H1 (cell line): Measurements from ENCODE around the gene SRY. TPM values are rescaled to one million over a fixed set of nuclear protein-coding genes. Genes with fewer than 3 reads are reported as not detected.

Experiments used
- GTF2F1 ChIP-seq: IDR thresholded peaks from 2 replicates; pipeline ENCODE4 v1.6.1; 2012; ENCODE audit warnings: low read depth, low read length, improper control_type of control experiment, borderline replicate concordance
- HDAC2 ChIP-seq, 2 experiments: fragments of 300-600 bp in 1 of 2; sonication (generic) in 1 of 2; IDR thresholded peaks; 2 replicates each; pipeline ENCODE4 v1.6.1; 2011 to 2012; ENCODE audit warnings: low read depth in 2 of 2, low read length in 2 of 2, mild to moderate bottlenecking in 2 of 2, moderate library complexity in 2 of 2, borderline replicate concordance in 1 of 2, inconsistent platforms in 1 of 2
- PHF8 ChIP-seq: fragments of 200-600 bp; sonication (generic); conservative IDR thresholded peaks from 2 replicates; pipeline ENCODE4 v1.7.1; 2012; ENCODE audit warnings: low read depth, mild to moderate bottlenecking, inconsistent platforms, low read length, moderate library complexity
- RBBP5 ChIP-seq: IDR thresholded peaks from 2 replicates; pipeline ENCODE4 v1.7.1; 2012; ENCODE audit warnings: low read depth, mild to moderate bottlenecking, inconsistent platforms, low read length, moderate library complexity, borderline replicate concordance
- RNF2 ChIP-seq: fragments of 200-900, 300-1000 bp; sonication (generic); IDR thresholded peaks from 2 replicates; pipeline ENCODE4 v1.7.1; 2016; ENCODE audit warnings: borderline replicate concordance, low read depth, mild to moderate bottlenecking, antibody characterized with exemption, low read length; ENCODE audit not compliant: poor library complexity, severe bottlenecking; ENCODE audit errors: missing control alignments
- SIX5 ChIP-seq: IDR thresholded peaks from 2 replicates; pipeline ENCODE4 v1.6.1; 2011; ENCODE audit warnings: mild to moderate bottlenecking, low read depth, low read length
- YY1 ChIP-seq: IDR thresholded peaks from 2 replicates; pipeline ENCODE4 v1.6.1; 2011; ENCODE audit warnings: low read depth, mild to moderate bottlenecking, low read length
- polyA plus RNA-seq, 7 experiments: library from polyadenylated mRNA; depleted of rRNA in 3 of 7; stranded (reverse) in 5 of 7; unstranded in 2 of 7; fragments of >200 nt in 5 of 7; fragments of 200-250 nt in 2 of 7; gene quantifications; 1 replicate in 5 of 7; 2 replicates in 1 of 7; 4 replicates in 1 of 7; pipeline versions ENCODE4 v1.2.1 to v1.2.3, GENCODE V29; 2011 to 2013; ENCODE audit warnings: missing spikeins in 2 of 7, mixed read lengths in 2 of 7
- total RNA-seq: library from RNA; stranded (reverse); fragmentation: NEBNext Ultra II Directional; extraction: Animal tissue kit (Norgen Biotek cat#: 25700); gene quantifications from 2 replicates; pipeline ENCODE4 v1.2.1, GENCODE V29; 2021
- TF ChIP-seq, protein P1 (sequence below): fragments of 300-600 bp; sonication (generic); IDR thresholded peaks from 2 replicates; pipeline ENCODE4 v1.7.1; 2012; ENCODE audit warnings: low read length, moderate library complexity, mild to moderate bottlenecking, inconsistent platforms; ENCODE audit not compliant: insufficient replicate concordance

Gene SRY
- total and polyA plus RNA-seq, 2 of the 8 experiments (the other 6 are each of a cell fraction or from before 2014, with no cell fraction given): 5.9 to 15.1 TPM

DNA sequence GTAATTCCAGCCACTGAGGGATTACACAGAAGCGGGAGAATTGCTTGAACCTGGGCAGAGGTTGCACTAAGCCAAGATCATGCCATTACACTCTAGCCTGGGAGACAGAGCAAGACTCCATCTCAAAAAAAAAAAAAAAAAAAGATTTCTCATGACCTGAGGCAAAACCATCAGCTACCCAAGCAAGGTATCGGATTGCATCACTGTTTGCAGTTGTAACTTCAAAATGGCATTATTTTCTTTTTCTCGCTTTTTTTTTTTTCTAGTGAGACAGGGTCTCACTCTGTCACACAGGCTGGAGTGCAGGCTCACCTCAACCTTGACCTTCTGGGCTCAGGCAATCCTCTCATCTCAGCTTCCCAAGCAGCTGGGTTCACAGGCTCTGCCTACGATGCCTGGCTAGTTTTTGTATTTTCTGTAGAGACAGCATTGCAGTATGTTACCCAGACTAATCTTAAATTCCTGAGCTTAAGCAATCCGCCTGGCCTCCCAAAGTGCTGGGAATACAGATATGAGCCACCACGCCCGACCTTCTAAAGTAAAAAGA, 9.6 kb upstream of the SRY start (continued):
- TF ChIP-seq, protein P1, sequence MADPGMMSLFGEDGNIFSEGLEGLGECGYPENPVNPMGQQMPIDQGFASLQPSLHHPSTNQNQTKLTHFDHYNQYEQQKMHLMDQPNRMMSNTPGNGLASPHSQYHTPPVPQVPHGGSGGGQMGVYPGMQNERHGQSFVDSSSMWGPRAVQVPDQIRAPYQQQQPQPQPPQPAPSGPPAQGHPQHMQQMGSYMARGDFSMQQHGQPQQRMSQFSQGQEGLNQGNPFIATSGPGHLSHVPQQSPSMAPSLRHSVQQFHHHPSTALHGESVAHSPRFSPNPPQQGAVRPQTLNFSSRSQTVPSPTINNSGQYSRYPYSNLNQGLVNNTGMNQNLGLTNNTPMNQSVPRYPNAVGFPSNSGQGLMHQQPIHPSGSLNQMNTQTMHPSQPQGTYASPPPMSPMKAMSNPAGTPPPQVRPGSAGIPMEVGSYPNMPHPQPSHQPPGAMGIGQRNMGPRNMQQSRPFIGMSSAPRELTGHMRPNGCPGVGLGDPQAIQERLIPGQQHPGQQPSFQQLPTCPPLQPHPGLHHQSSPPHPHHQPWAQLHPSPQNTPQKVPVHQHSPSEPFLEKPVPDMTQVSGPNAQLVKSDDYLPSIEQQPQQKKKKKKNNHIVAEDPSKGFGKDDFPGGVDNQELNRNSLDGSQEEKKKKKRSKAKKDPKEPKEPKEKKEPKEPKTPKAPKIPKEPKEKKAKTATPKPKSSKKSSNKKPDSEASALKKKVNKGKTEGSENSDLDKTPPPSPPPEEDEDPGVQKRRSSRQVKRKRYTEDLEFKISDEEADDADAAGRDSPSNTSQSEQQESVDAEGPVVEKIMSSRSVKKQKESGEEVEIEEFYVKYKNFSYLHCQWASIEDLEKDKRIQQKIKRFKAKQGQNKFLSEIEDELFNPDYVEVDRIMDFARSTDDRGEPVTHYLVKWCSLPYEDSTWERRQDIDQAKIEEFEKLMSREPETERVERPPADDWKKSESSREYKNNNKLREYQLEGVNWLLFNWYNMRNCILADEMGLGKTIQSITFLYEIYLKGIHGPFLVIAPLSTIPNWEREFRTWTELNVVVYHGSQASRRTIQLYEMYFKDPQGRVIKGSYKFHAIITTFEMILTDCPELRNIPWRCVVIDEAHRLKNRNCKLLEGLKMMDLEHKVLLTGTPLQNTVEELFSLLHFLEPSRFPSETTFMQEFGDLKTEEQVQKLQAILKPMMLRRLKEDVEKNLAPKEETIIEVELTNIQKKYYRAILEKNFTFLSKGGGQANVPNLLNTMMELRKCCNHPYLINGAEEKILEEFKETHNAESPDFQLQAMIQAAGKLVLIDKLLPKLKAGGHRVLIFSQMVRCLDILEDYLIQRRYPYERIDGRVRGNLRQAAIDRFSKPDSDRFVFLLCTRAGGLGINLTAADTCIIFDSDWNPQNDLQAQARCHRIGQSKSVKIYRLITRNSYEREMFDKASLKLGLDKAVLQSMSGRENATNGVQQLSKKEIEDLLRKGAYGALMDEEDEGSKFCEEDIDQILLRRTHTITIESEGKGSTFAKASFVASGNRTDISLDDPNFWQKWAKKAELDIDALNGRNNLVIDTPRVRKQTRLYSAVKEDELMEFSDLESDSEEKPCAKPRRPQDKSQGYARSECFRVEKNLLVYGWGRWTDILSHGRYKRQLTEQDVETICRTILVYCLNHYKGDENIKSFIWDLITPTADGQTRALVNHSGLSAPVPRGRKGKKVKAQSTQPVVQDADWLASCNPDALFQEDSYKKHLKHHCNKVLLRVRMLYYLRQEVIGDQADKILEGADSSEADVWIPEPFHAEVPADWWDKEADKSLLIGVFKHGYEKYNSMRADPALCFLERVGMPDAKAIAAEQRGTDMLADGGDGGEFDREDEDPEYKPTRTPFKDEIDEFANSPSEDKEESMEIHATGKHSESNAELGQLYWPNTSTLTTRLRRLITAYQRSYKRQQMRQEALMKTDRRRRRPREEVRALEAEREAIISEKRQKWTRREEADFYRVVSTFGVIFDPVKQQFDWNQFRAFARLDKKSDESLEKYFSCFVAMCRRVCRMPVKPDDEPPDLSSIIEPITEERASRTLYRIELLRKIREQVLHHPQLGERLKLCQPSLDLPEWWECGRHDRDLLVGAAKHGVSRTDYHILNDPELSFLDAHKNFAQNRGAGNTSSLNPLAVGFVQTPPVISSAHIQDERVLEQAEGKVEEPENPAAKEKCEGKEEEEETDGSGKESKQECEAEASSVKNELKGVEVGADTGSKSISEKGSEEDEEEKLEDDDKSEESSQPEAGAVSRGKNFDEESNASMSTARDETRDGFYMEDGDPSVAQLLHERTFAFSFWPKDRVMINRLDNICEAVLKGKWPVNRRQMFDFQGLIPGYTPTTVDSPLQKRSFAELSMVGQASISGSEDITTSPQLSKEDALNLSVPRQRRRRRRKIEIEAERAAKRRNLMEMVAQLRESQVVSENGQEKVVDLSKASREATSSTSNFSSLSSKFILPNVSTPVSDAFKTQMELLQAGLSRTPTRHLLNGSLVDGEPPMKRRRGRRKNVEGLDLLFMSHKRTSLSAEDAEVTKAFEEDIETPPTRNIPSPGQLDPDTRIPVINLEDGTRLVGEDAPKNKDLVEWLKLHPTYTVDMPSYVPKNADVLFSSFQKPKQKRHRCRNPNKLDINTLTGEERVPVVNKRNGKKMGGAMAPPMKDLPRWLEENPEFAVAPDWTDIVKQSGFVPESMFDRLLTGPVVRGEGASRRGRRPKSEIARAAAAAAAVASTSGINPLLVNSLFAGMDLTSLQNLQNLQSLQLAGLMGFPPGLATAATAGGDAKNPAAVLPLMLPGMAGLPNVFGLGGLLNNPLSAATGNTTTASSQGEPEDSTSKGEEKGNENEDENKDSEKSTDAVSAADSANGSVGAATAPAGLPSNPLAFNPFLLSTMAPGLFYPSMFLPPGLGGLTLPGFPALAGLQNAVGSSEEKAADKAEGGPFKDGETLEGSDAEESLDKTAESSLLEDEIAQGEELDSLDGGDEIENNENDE: no peak
- no peak for TF ChIP-seq RBBP5
- no peak for TF ChIP-seq GTF2F1
- no peak for TF ChIP-seq PHF8
- TF ChIP-seq RNF2: no peak
- no peak for TF ChIP-seq SIX5
- TF ChIP-seq YY1: no peak
- TF ChIP-seq HDAC2 (IDR thresholded peaks at IDR 0.05; ENCODE audit: borderline replicate concordance in 1 of 2, low read depth in 2 of 2, low read length in 2 of 2): no peak
- TF ChIP-seq, all 59 proteins: peak for 0
